Testis (tissue), 2 donors: ENCODE measurements around the gene CST4.

Experiments used
- POLR2A ChIP-seq: fragments of 450-650 bp; IDR thresholded peaks from one replicate; pipeline ENCODE4 v1.6.1; 2017; ENCODE audit warnings: antibody characterized with exemption, mild to moderate bottlenecking, moderate library complexity
- TF ChIP-seq, protein P1 (sequence below), 3 experiments: fragments of 450-650 bp in 2 of 3; fragments of 200-600 bp in 1 of 3; sonication (generic) in 1 of 3; IDR thresholded peaks; one replicate each; pipeline ENCODE4 v1.5.1; 2016 to 2019; ENCODE audit warnings: antibody characterized with exemption in 3 of 3, mild to moderate bottlenecking in 2 of 3, moderate library complexity in 1 of 3

- TF ChIP-seq, protein P1, sequence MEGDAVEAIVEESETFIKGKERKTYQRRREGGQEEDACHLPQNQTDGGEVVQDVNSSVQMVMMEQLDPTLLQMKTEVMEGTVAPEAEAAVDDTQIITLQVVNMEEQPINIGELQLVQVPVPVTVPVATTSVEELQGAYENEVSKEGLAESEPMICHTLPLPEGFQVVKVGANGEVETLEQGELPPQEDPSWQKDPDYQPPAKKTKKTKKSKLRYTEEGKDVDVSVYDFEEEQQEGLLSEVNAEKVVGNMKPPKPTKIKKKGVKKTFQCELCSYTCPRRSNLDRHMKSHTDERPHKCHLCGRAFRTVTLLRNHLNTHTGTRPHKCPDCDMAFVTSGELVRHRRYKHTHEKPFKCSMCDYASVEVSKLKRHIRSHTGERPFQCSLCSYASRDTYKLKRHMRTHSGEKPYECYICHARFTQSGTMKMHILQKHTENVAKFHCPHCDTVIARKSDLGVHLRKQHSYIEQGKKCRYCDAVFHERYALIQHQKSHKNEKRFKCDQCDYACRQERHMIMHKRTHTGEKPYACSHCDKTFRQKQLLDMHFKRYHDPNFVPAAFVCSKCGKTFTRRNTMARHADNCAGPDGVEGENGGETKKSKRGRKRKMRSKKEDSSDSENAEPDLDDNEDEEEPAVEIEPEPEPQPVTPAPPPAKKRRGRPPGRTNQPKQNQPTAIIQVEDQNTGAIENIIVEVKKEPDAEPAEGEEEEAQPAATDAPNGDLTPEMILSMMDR (IDR thresholded peaks at IDR 0.05), result no peak
- no peak for TF ChIP-seq POLR2A
Measured at GRCh38 chr20:23659989-23660837, 28.6 kb downstream of the CST4 start.
